Lower leg skin (tissue), 4 donors: ENCODE results near the gene ZCWPW1. TPM values are rescaled to one million over a fixed set of nuclear protein-coding genes. Genes with fewer than 3 reads are reported as not detected.

ENCODE experiments used
- DNase-seq, 2 donors: peaks; one replicate each; pipeline ENCODE4 v3.0.0-alpha.2; 2019; ENCODE audit warnings: low spot score in 2 of 2
- H3K4me3 ChIP-seq: fragments of 200-600 bp; sonication (generic); 2 replicates; pipeline ENCODE4 v1.5.1; 2017; ENCODE audit warnings: mild to moderate bottlenecking, low read depth; ENCODE audit not compliant: poor library complexity, severe bottlenecking
- CTCF ChIP-seq, 3 donors: fragments of 450-650 bp; IDR thresholded peaks; one replicate each; pipeline ENCODE4 v1.5.1; 2016; ENCODE audit warnings: antibody characterized with exemption in 3 of 3, mild to moderate bottlenecking in 3 of 3, moderate library complexity in 2 of 3
- POLR2A ChIP-seq, 2 donors: fragments of 450-650 bp; IDR thresholded peaks; one replicate each; pipeline ENCODE4 v1.6.1; 2016 to 2017; ENCODE audit warnings: antibody characterized with exemption in 2 of 2, mild to moderate bottlenecking in 1 of 2, moderate library complexity in 1 of 2
- WGBS, 2 donors: methylation state at CpG; one replicate each; pipeline ENCODE4 v1.1.5; 2018; 5-methylcytosine and 5-hydroxymethylcytosine counted together
- intact Hi-C: fragments of 100-400 bp; cut with DNase I; formaldehyde crosslinking; loops from one replicate; pipeline ENCODE4 v1.15.0; 2023; ENCODE audit warnings: low total_unique reads
- total RNA-seq, 4 donors: library from RNA; depleted of rRNA; stranded (reverse); fragments of >200 nt; gene quantifications; one replicate each; pipeline ENCODE4 v1.1.0, GENCODE V29; 2016

ZCWPW1 gene
- total RNA-seq, 4 donors from 2014 or later: 2.2 to 6.3 (median 4.6) TPM

DNA sequence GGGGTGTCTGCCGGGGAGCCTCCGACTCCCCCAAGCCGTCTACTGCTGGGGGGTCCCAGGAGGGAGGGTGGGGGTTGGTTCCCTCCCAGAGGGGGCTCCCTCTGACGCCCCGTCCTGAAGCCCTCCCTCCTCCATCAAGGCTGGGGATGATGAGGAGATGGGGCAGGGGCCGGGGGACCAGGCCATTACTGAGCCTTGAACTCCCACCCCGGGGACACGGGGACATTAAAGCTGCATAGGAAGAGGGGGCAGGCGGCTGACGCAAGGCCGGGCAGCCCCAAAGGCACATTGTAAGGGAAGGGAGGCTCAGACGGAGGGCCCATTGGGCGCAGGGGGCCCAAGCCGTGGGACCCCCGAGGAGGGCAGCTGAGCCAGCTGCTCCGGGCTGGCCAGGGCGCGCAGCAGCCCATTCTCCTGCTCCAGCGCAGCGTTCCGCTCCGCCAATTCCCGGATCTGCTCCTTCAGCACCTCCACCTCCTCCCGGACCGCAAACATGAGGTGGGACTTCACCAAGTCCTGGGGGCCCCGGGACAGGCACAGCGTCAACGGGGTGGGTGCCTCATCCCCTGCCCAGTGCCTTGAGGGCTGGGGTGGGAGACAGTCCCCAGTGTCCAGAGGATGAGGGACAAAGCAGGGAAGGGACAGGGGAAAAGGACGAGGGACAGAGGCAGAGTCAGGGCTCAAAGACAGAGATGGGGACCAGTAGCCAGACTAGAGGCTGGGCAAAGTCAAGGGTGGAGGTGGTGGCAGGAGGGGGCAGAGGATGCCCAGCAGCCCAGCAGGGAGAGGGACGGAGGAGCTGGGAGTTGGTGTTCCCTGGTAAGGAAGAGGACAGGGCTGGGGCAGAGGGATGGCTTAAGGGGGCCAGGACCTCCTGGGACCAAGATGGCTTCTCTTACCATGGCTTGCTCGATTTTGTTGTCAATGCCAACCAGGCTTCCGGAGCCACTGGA, 38.4 kb upstream of the ZCWPW1 start:
- intact Hi-C loops: loop anchor here (10.0 kb wide), 1 partner anchor 388 kb away; the partner anchor contains the start of gene SLC12A9
- DNase-seq: no peak
- TF ChIP-seq CTCF (IDR thresholded peaks at IDR 0.05) (no peak), POLR2A (IDR thresholded peaks at IDR 0.05) (no peak)
- 68 to 71% methylated on average over 22 to 32 of the region's 32 CpGs for WGBS, 2 donors
- no peak overlapping the region for H3K4me3 ChIP-seq

GRCh38 chr7:100465702-100466311, 37.3 kb upstream of the ZCWPW1 start:
- 11 to 21% methylated on average over 2 to 16 of the region's 17 CpGs for WGBS, 2 donors
- DNase-seq: no peak
- H3K4me3 ChIP-seq: no peak overlapping the region
- TF ChIP-seq POLR2A (IDR thresholded peaks at IDR 0.05) (no peak), CTCF (IDR thresholded peaks at IDR 0.05) (no peak)
- intact Hi-C loops: loop anchor here (10.0 kb wide), 1 partner anchor 389 kb away; the partner anchor contains the start of gene SLC12A9

DNA sequence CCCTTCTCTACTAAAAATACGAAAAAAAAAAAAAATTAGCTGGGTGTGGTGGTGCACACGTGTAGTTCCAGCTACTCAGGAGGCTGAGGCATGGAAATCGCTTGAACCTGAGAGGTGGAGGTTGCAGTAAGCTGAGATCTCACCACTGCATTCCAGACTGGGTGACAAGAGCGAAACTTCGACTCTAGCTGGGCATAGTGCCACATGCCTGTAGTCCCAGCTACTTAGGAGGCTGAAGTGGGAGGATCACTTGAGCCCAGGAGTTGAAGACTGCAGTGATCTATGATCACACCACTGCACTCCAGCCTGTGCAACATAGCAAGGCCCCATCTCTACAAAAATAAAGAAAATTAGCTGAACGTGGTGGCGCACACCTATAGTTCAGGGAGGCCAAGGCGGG, 36.8 kb upstream of the ZCWPW1 start:
- no peak overlapping the region for H3K4me3 ChIP-seq
- no peak for DNase-seq
- 75% methylated on average over 8 of the region's 8 CpGs for WGBS, 2 donors
- intact Hi-C loops: loop anchor here (10.0 kb wide), 1 partner anchor 390 kb away; the partner anchor contains the start of gene SLC12A9
- TF ChIP-seq POLR2A (IDR thresholded peaks at IDR 0.05): no peak
- TF ChIP-seq CTCF (IDR thresholded peaks at IDR 0.05): no peak

DNA sequence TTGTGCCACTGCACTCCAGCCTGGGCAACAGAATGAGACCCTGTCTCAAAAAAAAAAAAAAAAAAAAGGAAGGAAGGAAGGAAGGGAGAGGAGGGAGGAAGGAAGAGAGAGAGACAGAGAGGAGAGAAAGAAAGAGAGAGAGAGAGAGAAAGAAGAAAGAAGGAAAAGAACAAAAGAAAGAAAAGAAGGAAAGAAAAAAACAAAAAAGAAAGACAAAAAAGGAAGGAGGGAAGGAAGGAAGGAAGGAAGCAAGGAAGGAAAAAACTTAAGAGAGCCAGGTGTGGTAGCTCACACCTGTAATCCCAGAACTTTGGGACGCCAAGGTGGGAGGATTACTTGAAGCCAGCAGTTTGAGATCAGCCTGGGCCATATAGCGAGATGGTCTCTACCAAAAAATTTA, 36.3 kb upstream of the ZCWPW1 start:
- intact Hi-C loops: loop anchor here (10.0 kb wide), 1 partner anchor 390 kb away; the partner anchor contains the start of gene SLC12A9
- no peak for DNase-seq
- WGBS, 2 donors: 90 to 94% methylated on average over 2 of the region's 2 CpGs
- H3K4me3 ChIP-seq: no peak overlapping the region
- TF ChIP-seq POLR2A (IDR thresholded peaks at IDR 0.05) (no peak), CTCF (IDR thresholded peaks at IDR 0.05) (no peak)

DNA sequence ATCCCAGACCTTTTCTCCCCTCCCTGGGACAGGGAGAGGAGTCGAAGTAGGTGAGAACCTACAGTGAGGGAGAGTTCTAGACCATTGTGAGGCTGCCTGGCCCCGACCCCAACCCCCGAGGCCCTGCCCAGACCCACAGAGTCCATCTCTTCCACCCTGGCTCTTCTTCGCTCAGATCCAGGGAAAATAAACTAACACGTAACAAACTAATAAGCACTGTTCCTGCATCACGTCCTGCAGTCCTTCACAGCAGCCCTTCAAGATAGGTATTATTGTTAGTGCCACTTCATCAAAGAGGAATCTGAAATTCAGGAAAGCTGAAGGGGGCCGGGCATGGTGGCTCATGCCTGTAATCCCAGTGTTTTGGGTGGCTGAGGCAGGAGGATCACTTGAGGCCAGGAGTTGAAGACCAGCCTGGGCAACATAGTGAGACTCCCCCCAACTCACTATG, 35.7 kb upstream of the ZCWPW1 start, which contains the start of gene SPACDR:
Gene SPACDR, minus strand, starts transcription at position 51 of the 451 bp plus-strand sequence. CDS start 235 bp downstream, outside the sequence.
- no peak for DNase-seq
- TF ChIP-seq POLR2A (IDR thresholded peaks at IDR 0.05) (no peak), CTCF (IDR thresholded peaks at IDR 0.05) (no peak)
- H3K4me3 ChIP-seq: no peak within 1 kb of the TSS
- intact Hi-C loops: loop anchor here (10.0 kb wide), 1 partner anchor 391 kb away; the partner anchor contains the start of gene SLC12A9
- 82 to 84% methylated on average over 7 of the region's 7 CpGs for WGBS, 2 donors
